Osteocyte (in vitro differentiated cells): Measurements from ENCODE around the gene FDXR. TPM values are rescaled to one million over a fixed set of nuclear protein-coding genes. Genes with fewer than 3 reads are reported as not detected.

Experiments
- DNase-seq: peaks from one replicate; pipeline ENCODE4 v3.0.0; 2021; ENCODE audit warnings: mixed read lengths; ENCODE audit not compliant: unreplicated experiment; ENCODE audit errors: extremely low spot score
- H3K27ac Mint-ChIP-seq: one replicate; pipeline ENCODE4 v1.8.0; 2021; ENCODE audit warnings: mild to moderate bottlenecking, mixed read lengths; ENCODE audit not compliant: unreplicated experiment
- H3K27me3 Mint-ChIP-seq: one replicate; pipeline ENCODE4 v1.8.0; 2021; ENCODE audit warnings: mixed read lengths; ENCODE audit not compliant: unreplicated experiment
- H3K36me3 Mint-ChIP-seq: one replicate; pipeline ENCODE4 v1.8.0; 2021; ENCODE audit warnings: mixed read lengths; ENCODE audit not compliant: unreplicated experiment
- H3K4me1 Mint-ChIP-seq: one replicate; pipeline ENCODE4 v1.8.0; 2021; ENCODE audit warnings: mixed read lengths; ENCODE audit not compliant: unreplicated experiment
- H3K4me3 Mint-ChIP-seq: one replicate; pipeline ENCODE4 v1.8.0; 2021; ENCODE audit warnings: mild to moderate bottlenecking, moderate library complexity, mixed read lengths; ENCODE audit not compliant: unreplicated experiment
- H3K9me3 Mint-ChIP-seq: one replicate; pipeline ENCODE4 v1.8.0; 2021; ENCODE audit warnings: mixed read lengths; ENCODE audit not compliant: unreplicated experiment
- total RNA-seq: library from RNA; stranded (reverse); gene quantifications from 2 replicates; pipeline ENCODE4 v1.2.1, GENCODE V29; 2021
- TF ChIP-seq, protein P1 (sequence below): fragments of 200-600 bp; sonication (generic); IDR thresholded peaks from 2 replicates; pipeline ENCODE4 v1.5.0; 2021; ENCODE audit warnings: antibody characterized with exemption, mild to moderate bottlenecking, moderate library complexity

The FDXR gene
- total RNA-seq, 1 donor from 2014 or later = 11.2 TPM

DNA sequence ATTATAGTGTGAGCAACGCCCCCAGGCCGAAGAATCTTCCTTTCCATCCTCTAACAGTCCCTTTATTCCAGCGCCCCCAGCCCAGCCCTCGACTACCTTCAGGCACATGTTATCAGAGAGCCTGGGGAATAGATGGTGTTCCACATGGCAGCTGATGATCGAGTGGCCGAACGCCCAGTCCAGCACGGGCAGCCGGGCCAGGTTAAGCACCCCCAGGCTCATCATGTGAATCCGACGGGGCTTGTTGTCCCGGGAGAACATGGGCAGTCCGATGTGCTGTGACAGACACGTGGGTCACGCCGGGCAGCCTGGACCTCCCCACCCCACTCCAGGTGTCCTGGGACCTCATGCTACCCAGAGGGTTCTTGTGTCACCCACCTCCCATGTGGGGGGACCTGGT lies 6.5 kb upstream of the FDXR start:
- TF ChIP-seq, protein P1, sequence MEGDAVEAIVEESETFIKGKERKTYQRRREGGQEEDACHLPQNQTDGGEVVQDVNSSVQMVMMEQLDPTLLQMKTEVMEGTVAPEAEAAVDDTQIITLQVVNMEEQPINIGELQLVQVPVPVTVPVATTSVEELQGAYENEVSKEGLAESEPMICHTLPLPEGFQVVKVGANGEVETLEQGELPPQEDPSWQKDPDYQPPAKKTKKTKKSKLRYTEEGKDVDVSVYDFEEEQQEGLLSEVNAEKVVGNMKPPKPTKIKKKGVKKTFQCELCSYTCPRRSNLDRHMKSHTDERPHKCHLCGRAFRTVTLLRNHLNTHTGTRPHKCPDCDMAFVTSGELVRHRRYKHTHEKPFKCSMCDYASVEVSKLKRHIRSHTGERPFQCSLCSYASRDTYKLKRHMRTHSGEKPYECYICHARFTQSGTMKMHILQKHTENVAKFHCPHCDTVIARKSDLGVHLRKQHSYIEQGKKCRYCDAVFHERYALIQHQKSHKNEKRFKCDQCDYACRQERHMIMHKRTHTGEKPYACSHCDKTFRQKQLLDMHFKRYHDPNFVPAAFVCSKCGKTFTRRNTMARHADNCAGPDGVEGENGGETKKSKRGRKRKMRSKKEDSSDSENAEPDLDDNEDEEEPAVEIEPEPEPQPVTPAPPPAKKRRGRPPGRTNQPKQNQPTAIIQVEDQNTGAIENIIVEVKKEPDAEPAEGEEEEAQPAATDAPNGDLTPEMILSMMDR = no peak
- Mint-ChIP-seq H3K36me3 (no peaks in the 10 kb centered on the region), H3K4me3 (no peak overlapping the region), H3K4me1 (no peaks in the 10 kb centered on the region), H3K27ac (no peak overlapping the region), H3K27me3 (peaks cover 32% of the 10 kb centered on the region), H3K9me3 (no peaks in the 10 kb centered on the region)
- no peak for DNase-seq

DNA sequence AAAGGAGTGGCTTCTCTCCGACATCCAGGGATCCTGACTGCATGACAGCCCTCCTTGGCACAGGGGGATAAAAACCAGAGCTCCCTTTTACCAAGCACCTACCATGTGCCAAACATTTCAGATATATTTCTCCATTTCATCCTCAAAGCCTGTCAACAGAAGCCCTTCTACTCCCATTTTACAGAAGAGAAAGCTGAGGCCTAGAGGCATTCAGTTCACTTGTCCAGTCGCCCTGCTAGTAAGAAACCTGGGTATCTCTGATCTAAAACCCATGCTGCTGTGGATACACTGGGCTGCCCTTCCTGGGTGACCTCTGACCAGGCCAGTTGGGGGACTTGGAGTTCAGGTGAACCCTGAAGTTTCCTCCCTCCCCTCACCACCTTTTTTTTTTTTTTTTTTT lies 5.9 kb upstream of the FDXR start:
- Mint-ChIP-seq H3K4me1 (peaks cover 3% of the 10 kb centered on the region), H3K9me3 (no peaks in the 10 kb centered on the region), H3K4me3 (no peak overlapping the region), H3K27ac (no peak overlapping the region), H3K36me3 (no peaks in the 10 kb centered on the region), H3K27me3 (peaks cover 29% of the 10 kb centered on the region)
- TF ChIP-seq, protein P1 = no peak
- no peak for DNase-seq

DNA sequence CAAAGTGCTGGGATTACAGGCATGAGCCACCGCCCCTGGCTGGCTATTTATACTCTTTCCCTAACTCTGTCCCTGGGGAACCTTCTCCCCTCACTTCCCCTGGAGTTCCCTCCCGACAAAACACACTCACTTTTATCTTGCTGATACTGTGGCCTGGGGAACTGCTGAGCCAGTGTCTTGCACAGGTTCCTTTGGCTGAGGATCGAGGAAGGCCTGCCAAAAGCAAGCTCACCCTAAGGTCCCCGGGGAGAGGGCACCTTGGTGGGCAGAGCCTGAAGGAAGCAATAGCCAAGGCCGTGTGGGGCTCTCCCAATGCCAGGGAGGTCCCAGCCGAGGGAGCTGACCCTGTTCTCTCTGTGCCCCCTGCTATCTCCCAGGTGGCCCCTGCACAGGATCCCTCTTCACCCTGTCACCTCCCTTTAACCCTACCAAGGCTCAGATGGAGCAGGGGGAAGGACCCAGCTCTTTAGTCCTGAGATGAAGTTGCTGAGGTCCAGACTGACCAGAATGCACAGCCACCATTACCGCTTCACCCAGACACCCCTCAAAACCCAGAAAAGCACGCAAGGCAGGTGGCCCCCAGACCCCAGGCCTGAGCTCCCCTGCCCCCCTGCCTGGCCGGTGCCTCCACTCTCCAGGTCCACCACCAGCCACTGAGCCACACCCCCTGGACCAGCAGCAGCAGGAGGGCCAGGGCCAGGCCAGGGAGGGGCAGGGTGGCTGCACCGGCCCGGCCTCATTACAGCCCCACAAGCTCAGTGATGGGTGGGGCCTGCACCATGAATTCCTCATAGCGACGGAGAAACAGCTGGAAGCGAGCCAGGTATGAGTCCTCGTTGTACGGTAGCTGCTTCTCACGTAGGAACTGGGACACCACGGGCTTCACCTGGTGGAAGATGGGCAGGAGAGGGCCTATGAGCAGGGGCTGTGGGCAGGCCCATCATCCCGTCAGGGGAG lies 5.1 kb upstream of the FDXR start:
- no peak for DNase-seq
- Mint-ChIP-seq H3K27me3 (peaks cover 29% of the 10 kb centered on the region), H3K4me1 (peaks cover 5% of the 10 kb centered on the region), H3K27ac (no peak overlapping the region), H3K4me3 (no peak overlapping the region), H3K9me3 (no peaks in the 10 kb centered on the region), H3K36me3 (no peaks in the 10 kb centered on the region)
- TF ChIP-seq, protein P1 = no peak

DNA sequence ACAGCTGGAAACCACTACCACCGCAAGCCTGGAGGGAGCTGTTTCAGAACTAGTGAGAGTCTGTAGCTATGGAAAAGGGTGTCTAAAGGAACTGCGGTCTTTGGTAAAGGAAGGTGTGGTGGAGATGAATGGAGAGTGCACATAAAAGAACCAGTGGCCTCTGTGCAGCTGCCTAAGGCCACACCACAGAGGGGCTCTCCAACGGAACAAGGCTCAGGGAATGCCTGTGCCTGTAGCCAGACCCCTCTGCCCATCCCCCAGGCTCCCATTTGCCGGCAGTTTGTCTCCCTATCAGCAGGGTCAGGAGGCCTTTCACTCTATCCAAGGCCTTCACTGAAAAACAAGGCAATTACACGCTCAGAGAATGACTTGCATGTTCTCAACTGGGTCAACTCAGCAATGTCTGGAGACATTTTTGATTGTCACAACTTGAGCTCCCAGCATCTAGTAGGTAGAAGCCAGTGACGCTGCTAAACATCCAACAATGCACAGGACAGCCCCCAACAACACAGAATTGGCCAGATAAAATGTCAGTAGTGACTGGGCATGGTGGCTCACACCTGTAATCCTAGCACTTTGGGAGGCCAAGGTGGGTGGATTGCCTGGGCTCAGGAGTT lies 3.3 kb upstream of the FDXR start:
- Mint-ChIP-seq H3K27ac (no peak overlapping the region), H3K27me3 (peaks cover 18% of the 10 kb centered on the region), H3K9me3 (no peaks in the 10 kb centered on the region)

More for the DNA sequence above, 3.3 kb upstream of the FDXR start:
- Mint-ChIP-seq H3K4me1 (peaks cover 15% of the 10 kb centered on the region), H3K36me3 (no peaks in the 10 kb centered on the region), H3K4me3 (no peak overlapping the region)
- TF ChIP-seq, protein P1 = no peak
- no peak for DNase-seq
